Raji (cell line): ENCODE measurements around the gene RBCK1.

Source experiments
- POLR2A ChIP-seq: IDR thresholded peaks from 2 replicates; pipeline ENCODE4 v1.6.1; 2011; ENCODE audit warnings: low read depth, low read length, control low read depth; ENCODE audit not compliant: insufficient read depth

Gene RBCK1

GRCh38 chr20:420721-421574 lies 12.8 kb downstream of the RBCK1 start:
- TF ChIP-seq POLR2A = no peak

GRCh38 chr20:421685-422250 lies 13.7 kb downstream of the RBCK1 start:
- TF ChIP-seq POLR2A = no peak

DNA sequence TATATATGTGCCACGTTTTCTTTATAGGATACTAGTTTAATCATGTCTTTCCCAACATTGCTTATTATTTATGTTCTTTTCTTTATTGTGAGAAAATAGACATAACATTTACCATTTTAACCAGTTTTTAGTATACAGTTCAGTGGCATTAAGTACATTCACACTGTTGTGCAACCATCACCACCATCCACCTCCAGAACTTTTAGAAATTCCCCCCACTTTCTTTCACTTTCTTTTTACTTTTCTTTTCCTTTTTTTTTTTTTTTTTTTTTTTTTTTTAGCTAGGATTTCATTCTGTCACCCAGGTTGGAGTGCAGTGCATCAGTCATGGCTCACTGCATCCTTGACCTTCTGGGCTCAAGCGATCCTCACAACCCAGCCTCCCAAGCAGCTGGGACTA lies 18.5 kb downstream of the RBCK1 start:
- TF ChIP-seq POLR2A = no peak

DNA sequence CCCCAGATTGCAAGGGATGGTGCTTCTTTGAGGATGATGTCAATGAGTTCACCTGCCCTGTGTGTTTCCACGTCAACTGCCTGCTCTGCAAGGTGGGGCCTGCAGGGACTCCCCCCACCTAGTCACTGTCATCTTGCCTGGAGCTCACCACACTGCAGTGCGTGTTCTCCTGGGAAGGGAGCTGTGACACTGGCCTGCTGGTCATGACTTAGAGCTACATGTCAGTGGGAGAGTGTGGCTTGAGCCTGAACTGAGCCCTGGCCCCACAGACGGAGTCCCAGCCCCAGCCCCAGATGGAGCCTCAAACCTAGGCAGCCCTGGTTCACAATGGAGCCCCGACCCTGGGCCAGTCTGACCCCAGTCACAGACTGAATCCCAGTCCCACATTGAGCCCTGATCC lies 19.3 kb downstream of the RBCK1 start:
- TF ChIP-seq POLR2A = no peak

- no peak for TF ChIP-seq POLR2A
These were observed 20.0 kb downstream of the RBCK1 start for GRCh38 chr20:427849-428657.

DNA sequence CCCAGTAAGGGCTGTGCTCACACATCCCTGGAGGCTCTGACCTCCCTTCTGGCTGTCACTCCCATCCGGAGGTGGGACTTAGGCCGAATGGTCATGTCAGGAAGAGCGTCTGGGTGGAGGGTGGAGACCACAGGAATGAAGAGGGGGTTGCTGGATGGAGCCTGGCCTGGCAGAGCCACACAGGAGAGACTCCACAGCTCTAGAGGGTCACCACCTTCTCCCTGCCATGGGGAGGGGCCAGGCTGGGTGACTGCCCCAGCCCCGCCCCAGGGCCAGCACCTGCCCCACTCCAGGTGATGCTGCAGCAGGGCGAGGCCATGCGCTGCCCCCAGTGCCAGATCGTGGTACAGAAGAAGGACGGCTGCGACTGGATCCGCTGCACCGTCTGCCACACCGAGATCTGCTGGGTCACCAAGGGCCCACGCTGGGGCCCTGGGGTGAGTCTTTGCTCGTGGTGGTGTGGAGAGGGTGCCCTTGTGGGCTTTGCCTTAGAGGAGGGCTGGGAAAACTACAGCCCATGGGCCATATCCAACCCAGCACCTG lies 20.6 kb downstream of the RBCK1 start:
- no peak for TF ChIP-seq POLR2A

GRCh38 chr20:430091-430999 lies 22.2 kb downstream of the RBCK1 start:
- TF ChIP-seq POLR2A = no peak

DNA sequence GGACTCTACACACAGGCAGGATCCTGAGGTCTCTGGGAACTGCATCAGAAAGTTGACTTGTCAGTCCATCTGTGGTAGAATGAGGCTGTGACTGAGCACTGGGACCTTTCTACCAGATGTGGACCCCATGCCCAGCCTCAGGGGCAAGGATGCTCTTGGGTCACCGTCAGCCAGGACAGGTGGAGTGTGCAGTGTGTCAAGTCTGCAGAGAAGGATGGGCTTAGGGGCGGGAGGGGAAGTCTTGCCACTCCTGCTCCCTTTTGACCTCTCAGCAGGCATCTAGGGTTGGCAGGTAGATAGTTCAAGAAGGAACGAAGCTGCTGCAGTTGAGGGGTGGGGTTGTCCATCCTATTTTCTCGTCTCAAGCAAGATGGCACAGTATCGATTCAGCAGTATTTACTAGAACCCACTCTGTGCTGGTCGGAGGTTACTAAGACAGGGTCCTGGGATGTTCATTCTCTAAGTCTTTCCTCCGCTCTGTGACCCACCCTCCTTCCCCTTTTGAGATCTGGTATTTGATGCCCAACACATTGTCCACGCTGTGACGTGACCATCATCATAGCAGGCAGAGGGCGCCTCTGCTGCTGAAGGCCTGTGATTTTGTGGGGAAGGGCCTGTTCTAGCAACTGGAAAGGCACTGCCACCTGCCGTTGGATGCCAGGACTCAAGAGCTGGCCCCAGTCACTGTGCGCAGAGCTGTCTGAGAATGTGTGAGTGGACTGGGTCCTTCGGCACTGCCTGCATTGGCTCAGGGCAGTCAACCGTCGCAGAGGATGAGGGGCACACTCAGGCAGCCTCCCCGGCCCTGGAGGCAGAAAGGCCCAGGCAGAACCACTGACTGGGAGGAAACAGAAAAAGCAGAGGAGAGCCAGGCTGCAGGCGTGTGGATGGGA lies 23.2 kb downstream of the RBCK1 start:
- no peak for TF ChIP-seq POLR2A

GRCh38 chr20:432208-432607 lies 24.1 kb downstream of the RBCK1 start:
- TF ChIP-seq POLR2A = no peak

GRCh38 chr20:432677-433299 lies 24.7 kb downstream of the RBCK1 start:
- no peak for TF ChIP-seq POLR2A

GRCh38 chr20:433300-433975 lies 25.3 kb downstream of the RBCK1 start:
- TF ChIP-seq POLR2A = no peak

DNA sequence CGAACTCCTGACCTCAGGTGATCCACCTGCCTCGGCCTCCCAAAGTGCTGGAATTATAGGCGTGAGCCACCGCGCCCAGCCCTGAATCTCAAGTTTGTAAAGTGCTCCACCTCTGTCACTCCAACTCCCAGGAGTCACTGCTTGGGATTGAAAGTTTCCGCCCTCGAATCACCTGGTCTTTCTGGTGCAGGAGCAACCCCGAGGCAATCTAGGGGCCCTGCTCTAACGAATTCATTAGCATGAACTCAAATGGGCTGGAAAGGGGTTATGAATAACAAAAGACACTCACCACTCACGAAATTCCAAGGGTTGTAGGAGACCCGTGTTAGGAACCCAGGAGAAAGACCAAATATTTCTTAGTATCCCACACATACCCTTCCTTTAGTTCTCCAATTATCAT lies 26.1 kb downstream of the RBCK1 start:
- no peak for TF ChIP-seq POLR2A

DNA sequence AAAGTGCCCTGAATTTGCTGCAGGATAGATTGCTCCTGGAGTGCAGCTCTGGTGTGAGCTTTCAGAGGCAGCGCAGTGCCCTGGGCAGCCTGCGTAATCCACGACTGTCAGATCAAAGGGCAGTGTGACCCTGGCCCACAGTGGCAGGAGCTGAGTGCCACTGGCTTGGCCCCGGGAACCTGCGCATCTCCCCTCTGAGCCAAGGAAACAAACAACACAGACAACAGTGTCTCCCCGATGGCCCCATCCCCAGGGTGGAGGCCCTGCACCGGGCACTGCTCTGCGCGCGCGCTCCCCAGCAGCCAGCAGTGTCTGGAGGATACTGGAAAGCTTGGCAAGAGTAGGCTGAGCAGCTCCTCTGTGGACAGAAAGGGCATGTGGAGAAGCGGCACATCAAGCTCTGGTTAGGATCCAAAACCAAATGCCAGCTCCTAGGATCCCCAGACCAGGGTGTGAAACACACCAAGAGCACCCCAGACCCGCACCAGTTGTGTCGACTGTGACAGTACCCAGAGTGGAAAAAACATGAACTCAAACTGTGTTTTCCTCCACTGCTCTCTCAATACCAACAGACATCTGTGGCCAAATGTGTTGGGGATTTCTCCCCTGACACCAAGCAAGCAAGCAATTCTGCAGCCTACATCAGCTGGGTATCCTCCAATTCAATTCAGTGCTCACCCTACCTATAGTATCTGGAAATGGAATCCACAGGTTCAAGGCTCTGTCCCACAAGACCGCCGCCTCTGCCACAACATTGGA lies 26.7 kb downstream of the RBCK1 start:
- TF ChIP-seq POLR2A = no peak
